HG03460 (cell line): ENCODE measurements around the gene STARD9.
"Not testable (repeated sequence)": the region's sequence is repeated elsewhere in the genome, so short reads cannot be mapped to it uniquely, and the experiment has no call there.

Experiments used
- ATAC-seq: cut with Tn5 transposase; IDR thresholded peaks from one replicate; pipeline ENCODE4 v1.9.1; 2021; ENCODE audit not compliant: unreplicated experiment

Gene STARD9

DNA sequence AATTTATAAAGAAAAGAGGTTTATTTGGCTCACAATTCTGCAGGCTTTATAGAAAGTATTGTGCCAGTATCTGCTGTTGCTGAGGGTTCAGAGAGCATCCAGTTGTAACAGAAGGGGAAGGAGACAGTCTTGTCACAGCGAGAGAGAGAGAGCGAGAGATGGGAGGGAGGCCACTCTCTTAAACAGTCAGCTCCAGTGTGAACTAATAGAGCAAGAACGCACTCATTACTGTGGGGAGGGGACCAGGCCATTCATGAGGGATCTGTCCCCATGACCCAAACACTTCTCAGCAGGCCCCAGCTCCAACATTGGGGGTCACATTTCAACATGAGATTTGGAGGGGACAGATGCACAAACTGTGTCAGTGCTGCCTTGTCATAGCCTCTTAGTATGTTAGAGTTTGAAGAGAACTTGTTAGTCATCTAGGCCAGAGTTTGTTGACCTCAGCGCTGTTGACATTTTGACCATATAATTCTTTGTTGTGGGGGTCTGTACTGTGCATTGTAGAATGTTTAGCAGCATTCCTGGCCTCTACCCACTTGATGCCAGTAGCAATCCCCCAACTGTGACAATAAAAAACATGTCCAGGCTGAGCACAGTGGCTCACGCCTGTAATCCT, 15.3 kb downstream of the STARD9 start:
- no peak for ATAC-seq

DNA sequence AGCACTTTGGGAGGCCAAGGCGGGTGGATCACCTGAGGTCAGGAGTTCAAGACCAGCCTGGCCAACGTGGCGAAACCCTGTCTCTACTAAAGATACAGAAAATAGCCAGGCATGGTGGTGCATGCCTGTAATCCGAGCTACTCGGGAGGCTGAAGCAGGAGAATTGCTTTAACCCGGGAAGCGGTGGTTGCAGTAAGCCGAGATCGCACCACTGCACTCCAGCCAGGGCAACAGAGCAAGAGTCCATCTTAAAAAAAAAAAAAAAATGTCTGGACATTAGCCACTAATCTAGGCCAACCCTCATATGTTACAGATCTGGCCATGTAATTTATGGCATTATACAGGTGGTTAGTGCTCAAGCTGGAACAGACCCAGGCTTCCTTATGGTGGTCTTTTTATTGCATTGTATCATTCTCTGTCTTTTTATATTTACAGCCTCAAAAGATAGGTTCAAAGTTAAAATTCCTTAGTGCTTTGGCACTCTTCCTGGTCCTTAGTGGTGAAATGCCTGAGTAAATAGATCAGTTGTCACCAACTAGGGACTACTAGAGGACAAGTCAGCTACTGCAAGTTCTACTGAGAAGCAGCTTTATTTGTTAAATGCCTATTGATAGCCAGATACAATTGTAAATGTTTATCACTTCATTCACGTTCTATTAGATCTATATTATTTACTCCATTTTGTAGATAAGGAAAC, 16.0 kb downstream of the STARD9 start:
- ATAC-seq: no peak

DNA sequence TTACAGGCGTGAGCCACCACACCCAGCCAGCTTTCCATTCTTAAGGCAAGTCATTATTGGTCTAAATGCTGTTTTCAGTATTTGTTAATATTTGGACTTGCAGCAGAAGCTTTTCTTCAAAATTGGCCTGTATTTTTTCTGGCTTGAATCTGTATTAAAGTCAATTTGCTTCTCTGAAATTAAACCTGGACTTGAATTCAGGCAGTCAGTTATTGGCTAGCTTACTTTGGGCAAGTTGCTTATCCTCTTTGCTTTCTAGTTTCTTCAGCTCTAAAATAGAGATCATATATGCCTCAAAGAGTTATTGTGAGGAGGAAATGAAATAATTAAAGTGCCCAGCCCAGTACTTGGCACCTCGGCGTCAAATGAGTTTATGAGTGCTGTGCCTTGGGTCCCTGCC, 17.3 kb downstream of the STARD9 start:
- no peak for ATAC-seq

DNA sequence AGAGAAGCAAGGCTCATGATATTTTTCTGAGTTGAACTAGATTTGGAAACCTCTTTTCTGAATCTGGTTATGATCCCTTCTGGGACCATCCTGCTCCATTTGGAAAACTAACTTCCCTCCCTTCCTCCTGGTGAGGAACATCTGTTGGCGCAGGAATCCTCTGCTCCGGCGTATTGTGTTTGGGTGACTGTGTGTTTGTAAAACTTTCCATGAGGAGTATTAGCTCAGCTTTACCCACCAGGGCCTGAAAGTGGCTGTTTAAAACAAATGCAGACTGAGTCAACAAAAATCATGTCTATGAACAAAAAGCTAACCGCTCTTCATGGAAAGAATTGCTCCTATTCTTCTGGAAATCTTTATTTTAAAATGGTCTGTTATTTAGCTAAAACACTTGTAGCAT, 17.7 kb downstream of the STARD9 start:
- ATAC-seq: no peak

DNA sequence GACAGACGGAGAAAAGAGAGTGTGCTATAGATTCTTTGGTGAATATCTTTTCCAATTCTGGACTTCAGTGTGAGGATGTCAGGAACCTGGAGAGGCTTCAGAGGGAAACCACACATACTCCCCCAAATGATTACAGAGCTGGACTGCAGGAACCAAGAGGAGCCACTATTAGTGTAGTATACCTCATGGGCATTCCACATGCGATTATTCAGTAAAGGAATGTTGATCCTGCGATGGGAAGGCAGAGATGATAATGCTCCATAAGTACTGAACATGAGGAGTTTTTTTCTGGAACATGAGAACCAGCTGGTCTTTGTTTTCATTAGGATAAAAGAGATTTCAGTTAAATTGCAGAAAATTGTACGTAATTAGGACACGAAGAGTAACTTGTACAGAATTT, 18.7 kb downstream of the STARD9 start:
- no peak for ATAC-seq

DNA sequence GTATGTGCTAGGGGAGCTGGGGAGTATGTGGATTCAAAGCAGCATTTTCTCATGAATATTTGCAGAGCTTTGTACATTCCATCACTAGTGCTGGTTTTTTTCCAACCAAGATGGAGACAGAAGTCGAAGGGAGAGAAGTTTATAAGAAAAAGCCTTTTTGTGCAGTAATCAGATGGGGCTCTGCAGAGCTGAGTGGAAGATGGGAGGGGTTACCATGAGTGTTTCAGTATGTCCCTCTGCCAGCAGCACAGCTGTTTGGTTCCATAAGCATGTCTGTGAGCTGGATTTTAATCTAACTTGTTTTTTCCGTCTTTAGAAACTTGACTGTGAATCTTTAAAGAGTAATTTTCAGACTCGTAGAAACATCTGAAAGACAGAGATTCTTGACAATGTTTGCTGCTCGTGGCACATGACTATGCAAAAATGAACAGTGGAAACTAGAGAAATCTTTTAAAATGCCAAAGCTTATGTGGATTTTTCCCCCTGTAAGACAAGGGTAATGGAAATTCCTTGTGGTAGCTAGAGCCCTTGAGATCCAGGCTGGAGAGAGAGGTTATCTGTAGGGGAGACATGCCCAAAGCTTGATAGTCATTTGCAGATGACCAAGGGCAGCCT, 20.3 kb downstream of the STARD9 start:
- no peak for ATAC-seq

DNA sequence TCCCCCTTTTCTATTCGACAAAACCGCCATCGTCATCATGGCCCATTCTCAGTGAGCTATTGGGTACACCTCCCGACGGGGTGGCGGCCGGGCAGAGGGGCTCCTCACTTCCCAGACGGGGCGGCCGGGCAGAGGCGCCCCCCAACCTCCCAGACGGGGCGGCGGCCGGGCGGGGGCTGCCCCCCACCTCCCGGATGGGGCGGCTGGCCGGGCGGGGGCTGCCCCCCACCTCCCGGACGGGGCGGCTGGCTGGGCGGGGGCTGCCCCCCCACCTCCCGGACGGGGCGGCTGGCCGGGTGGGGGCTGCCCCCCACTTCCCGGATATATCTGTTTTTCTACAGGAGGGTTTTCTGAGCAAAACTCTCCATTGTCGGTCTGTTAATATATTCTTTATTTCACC, 25.9 kb downstream of the STARD9 start:
- ATAC-seq: not testable (repeated sequence)

DNA sequence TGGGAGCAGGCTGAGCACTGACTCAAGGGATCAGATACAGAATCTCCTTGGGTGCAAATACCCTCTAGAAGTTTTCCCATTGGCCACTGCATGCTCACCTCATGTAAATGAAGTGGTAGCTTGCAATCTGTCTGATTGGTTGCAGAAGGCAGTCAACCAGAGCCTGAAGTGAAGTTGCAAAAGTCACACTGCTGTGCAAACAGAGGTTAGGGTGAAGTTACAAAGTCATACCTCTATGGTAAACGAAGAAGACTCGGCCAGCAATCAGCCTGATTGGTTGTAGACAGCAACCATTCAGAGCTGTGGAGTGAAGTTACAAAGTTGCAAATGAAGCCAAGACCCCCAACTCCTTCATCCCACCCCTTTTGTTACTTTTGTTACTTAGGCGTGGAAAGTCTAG, 27.1 kb downstream of the STARD9 start:
- no peak for ATAC-seq

DNA sequence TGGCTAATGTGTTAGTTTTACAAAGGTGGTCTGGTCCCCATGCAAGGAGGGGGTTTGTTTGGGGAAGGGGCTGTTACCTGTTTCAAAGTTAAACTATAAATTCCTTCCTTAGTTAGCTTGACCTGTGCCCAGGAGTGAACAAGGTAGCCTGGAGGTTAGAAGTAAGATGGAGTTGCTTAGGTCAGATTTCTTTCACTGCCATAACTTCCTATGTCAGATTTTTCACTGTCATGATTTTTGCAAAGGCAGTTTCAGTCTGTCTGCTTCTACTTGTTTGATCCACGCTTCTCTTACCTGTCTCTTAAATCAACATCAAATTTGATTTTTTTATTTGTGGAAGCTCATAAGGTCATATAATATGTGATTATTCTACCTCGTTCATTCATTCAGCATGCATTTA, 28.6 kb downstream of the STARD9 start:
- ATAC-seq: no peak

DNA sequence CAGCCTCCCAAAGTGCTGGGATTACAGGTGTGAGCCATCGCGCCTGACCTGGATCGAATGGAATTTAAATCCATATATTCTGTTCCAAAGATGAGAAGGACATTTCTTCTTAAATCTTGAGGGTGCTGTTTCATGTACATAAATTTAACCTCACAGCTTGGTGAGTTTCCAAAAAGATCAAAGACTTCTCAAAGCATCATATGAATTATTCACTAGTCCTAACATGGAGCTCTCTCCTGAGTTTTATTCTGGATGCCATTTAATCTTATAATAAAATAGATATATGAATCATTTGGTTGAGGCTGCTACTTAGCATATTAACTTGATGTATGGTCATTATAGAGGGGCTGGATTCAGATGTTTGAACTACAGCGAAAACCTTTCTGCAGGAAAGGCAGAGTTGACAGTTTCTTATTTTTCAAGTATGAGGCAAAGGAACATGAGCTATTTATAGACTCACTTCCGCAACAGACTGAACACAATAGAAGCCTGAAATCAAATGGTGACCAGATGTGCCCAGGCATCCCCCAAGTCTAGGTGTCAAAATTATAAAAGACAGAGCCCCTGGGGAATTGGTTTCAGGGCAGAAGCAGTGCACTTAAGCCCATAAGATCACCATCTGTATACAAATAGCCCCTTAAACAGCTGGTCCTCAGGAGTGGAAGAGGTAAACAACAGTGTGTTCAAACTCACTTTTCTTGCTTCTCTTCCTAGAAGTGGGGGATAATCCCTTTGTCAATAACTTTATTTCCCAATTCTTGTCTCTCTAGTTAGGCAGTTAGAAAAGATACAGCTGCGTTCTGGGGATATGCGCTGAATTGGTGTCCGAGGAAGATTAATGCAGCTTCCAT, 29.7 kb downstream of the STARD9 start:
- peak; percentile 53 for ATAC-seq

DNA sequence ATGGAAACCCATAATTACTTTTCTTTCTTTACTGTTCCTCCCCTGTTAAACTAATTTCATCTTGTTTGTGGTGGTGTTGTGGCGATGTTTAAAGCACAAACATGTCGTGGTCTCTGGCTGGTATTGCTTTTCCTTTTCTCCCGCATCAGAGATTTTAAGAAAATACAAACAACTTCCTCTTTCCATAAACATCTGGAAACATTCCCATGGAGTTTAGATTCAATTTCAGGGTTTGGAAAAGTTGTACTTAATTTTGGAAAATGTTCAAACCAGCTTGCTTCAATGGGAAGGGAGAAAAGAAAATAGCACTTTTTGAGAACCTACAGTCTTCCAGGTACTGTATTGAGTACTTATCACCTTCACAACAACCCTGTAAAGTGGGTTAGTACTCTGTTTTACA, 30.4 kb downstream of the STARD9 start:
- ATAC-seq: no peak

DNA sequence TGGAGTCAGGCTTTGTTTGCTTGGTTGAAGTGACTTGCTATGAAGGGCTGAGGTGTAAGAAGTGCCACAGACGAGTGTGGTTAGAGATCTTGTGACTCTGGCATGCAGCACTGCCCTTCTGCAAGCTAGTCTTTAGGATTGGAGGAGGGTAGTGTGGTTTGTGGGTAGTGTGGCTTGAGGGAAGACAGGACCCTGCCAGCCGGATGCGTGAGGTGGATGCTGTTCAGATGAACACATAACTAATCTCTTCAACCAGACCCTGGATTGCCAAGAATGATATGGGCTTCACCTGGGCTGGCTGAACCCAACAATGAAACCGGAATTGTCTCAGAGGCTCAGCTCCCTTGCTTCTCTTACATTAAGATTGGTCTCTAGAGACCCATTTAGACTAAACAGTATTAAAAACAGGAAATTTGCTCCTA, 32.7 kb downstream of the STARD9 start:
- peak; percentile 53 for ATAC-seq

DNA sequence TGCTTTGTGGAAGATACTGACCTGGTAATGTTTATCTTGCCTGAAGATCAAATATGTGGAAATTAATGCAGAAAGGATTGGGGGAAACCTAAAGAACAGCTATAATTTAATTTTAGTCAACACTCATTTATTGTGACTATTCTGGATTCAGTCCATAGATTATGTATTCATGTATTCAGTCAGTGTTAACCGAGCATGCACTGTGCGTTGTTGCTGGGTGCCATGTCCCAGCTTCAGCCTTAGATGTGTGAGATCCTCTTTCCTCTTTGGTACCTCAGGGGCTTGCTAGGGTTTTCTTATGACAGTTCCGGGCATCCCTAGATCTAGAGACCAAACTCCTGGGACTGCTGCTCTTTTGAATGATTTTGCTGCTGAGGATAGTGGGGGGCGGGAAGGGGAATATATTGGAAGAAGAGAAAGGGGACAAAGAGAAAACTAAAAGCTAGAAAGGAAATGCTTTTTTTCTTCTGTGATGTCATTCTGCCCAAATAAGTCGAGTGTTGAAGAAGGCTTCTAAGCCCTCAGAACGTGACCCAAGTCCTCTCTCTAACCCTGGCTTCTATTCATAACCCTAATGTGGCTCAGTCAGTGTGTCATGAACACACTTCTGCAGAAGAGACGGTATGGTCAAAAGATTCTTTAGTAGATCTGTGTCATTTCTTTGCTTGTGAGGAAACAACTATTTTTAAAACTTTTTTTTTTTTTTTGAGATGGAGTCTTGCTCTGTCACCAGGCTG, 33.5 kb downstream of the STARD9 start:
- ATAC-seq: no peak

DNA sequence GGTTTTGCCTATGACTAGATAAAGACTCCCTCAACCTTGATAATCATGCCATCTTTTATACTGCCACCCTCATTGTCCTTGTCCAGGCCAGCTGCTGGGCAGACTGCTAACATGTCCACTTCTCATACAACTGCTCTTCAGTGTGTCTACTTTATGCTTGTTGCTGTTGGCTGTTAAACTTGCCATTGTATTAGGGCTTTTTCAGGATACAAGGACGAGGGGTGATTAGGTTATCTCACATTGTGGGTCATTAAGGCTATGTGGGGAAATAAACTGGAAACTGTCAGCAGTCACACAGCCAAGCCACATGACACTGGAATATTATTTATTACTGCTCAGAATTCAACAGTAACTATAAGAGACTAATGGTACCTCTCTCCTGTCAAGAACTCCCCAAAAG, 36.1 kb downstream of the STARD9 start:
- no peak for ATAC-seq

DNA sequence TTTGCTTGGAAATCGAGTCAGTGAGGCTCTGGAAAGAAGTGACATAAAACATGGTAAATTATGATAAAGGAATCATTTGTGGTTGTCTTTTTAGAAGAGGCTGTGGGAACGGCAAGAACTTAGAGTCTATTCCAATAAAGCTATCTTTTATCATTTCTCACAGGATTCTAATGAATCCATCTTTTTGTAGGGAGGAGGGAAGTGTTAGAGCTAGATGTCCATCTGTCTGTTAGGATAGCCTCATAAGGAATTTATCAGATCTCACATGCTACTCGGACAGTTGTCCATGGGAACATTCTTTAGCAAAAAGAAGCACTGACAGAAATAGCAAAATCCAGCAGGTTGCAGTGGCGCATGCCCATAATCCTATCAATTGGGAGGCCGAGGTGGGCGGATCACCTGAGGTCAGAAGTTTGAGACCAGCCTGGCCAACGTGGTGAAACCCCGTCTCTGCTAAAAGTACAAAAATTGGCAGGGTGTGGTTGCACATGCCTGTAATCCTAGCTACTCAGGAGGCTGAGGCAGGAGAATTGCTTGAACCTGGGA, 37.0 kb downstream of the STARD9 start:
- ATAC-seq: no peak

DNA sequence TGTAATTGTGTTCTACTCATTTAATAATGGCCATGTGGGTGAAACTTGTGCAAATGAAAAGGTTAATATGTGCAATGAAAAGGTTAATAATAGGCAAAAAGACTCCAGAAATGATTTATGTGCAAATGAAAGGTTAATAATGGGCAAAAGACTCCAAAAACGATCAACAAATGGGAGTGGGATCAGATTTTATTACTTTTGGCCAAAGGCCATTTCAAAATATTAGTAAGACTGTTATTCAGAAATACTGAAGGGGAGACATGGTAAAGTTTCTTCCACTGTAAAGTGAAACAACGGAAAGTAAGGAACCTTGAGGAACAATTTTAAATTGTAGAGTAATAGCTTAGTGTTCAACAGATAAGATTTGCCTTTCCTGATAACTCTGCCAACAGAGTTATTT, 40.7 kb downstream of the STARD9 start:
- ATAC-seq: no peak

DNA sequence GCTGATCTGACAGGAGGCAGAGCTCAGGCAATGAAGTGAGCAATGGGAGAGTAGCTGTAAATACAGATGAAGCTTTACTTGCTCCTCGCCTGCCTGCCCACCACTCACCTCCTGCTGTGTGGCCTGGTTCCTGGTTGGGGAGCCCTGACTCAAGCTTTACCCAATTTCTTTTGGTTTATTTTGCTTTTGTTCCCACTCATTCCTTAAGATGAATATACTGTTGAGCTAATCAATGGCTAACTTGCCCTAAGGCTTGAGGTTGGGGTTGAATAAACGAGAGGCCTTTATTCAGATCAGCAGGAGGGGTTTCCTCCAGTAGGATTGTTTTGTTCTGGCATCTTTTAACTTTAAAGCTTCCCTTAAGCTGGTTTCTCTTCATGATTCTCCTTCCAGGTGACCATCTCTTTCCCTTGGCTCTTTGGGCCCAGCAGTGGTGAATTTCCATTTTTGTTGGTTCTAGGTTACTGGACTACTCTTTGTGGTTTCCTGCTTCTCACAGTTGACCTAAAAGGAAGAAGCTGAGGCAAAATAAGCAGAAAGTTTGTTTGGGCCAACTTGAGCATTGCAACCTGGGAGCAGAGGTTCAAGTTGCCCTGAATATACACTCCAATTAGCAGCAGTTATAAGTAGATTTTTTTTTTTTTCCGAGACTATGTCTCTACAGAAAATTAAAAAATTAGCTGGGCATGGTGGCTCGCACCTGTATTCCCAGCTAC, 44.4 kb downstream of the STARD9 start:
- no peak for ATAC-seq

DNA sequence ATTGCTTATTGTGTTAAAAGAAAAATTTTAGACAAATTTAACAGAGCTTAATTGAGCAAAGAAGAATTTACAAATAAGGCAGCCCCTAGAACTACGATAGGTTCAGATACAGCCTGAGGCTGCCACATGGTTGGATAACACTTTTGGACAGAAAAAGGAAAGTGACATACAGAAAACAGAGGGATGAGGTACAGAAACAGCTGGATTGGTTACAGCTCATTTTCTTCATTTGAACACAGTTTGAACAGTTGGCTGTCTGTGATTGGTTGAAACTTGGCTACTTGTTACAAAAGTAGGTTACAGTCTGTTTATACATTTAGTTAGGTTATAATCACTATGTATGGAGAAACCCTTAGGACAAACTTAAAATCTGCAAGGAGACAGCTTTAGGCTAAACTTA, 46.0 kb downstream of the STARD9 start:
- no peak for ATAC-seq

DNA sequence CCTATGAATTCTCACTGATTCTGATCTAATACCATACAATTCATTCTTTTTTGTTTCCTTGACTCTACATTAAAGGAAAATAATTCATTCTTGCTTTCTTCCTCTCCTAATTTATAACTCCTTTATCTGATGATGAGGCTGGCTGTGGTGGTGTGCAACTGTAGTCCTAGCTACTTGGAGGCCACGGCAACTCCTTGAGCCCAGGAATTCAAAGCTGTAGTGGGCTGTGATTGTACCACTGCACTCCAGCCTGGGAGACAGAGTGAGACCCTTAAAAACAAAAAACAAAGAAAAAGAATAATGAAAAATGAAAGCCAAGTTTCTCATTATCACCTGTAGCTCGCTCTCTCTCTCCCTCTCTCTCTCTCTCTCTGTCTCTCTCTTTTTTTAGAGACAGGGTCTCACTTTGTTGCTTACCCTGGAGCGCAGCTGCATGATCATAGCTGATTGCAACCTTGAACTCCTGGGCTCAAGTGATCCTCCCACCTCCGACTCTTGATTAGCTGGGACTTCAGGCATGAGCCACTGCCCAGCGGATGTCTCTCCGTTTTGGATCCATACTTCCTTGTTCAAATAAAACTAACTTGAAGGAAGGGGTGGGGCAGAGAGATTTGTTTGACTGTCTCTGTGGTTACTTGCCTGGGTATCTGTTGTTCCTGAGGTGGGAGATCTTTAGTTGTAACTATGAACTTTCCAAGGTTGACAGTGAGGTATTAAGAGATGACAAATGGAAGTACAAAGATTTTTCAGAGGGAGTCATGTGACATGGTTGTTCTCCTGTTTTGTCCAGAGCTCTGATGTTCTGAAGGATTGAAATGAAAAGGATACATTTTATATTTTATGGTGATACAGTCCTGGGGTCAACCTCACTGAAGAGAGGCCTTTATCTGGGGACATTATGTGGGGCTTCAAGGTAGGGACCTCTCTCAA, 46.9 kb downstream of the STARD9 start:
- ATAC-seq: no peak
